Uterus (tissue), 2 donors: Measurements from ENCODE around the gene FAM151B.

Experiments
- POLR2A ChIP-seq, 2 donors: fragments of 450-650 bp; IDR thresholded peaks; one replicate each; pipeline ENCODE4 v1.6.1; 2016; ENCODE audit warnings: antibody characterized with exemption in 2 of 2, mild to moderate bottlenecking in 1 of 2, moderate library complexity in 1 of 2
- TF ChIP-seq, protein P1 (sequence below), 4 experiments: fragments of 200-600 bp in 2 of 4; fragments of 450-650 bp in 2 of 4; sonication (generic) in 2 of 4; IDR thresholded peaks; one replicate each; pipeline ENCODE4 v1.5.1; 2016 to 2019; ENCODE audit warnings: antibody characterized with exemption in 4 of 4, mild to moderate bottlenecking in 2 of 4, moderate library complexity in 1 of 4

DNA sequence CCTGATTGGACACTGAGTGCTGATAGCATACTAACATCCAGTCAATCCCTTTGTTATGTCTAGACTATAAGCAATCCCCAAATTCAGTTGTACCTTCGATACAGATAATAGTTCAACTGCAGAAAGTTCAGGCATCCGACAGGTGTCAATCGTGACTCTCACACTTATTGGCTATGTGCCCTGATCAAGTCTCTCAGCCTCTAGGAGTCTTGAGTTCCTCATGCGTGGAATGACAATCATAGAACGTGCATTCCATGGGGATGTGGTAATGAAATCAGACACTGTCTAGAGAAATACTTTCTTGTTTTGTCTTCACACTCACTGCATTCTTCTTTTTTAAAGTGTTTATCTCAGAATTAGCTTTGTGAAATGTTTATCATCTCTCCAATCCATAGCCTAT lies 77.4 kb downstream of the FAM151B start:
- TF ChIP-seq, protein P1, sequence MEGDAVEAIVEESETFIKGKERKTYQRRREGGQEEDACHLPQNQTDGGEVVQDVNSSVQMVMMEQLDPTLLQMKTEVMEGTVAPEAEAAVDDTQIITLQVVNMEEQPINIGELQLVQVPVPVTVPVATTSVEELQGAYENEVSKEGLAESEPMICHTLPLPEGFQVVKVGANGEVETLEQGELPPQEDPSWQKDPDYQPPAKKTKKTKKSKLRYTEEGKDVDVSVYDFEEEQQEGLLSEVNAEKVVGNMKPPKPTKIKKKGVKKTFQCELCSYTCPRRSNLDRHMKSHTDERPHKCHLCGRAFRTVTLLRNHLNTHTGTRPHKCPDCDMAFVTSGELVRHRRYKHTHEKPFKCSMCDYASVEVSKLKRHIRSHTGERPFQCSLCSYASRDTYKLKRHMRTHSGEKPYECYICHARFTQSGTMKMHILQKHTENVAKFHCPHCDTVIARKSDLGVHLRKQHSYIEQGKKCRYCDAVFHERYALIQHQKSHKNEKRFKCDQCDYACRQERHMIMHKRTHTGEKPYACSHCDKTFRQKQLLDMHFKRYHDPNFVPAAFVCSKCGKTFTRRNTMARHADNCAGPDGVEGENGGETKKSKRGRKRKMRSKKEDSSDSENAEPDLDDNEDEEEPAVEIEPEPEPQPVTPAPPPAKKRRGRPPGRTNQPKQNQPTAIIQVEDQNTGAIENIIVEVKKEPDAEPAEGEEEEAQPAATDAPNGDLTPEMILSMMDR (IDR thresholded peaks at IDR 0.05) = no peak
- TF ChIP-seq POLR2A (IDR thresholded peaks at IDR 0.05) = no peak
